H9 (cell line): ENCODE results near the gene ARMC2. TPM values are rescaled to one million over a fixed set of nuclear protein-coding genes. Genes with fewer than 3 reads are reported as not detected.

Experiments used
- DNase-seq: peaks from one replicate; pipeline ENCODE4 v3.0.0-alpha.2; 2017
- H2AFZ ChIP-seq: one replicate; pipeline ENCODE4 v1.6.1; 2013; ENCODE audit warnings: mild to moderate bottlenecking, low read length, control low read depth, moderate library complexity
- H2AK5ac ChIP-seq: 2 replicates; pipeline ENCODE4 v1.6.1; 2013; ENCODE audit warnings: low read length, control low read depth, mixed read lengths; ENCODE audit not compliant: insufficient read length
- H2BK120ac ChIP-seq: one replicate; pipeline ENCODE4 v1.6.1; 2013; ENCODE audit warnings: low read depth, mild to moderate bottlenecking, low read length, control low read depth, inconsistent platforms; ENCODE audit not compliant: poor library complexity, severe bottlenecking
- H2BK12ac ChIP-seq: 2 replicates; pipeline ENCODE4 v1.6.1; 2013; ENCODE audit warnings: low read length, control low read depth, mixed read lengths, low read depth; ENCODE audit not compliant: insufficient read length
- H2BK15ac ChIP-seq: 2 replicates; pipeline ENCODE4 v1.6.1; 2013; ENCODE audit warnings: low read depth, low read length, control low read depth
- H2BK20ac ChIP-seq: one replicate; pipeline ENCODE4 v1.6.1; 2013; ENCODE audit warnings: low read depth, mild to moderate bottlenecking, low read length, control low read depth, inconsistent platforms; ENCODE audit not compliant: poor library complexity, severe bottlenecking
- H2BK5ac ChIP-seq: 2 replicates; pipeline ENCODE4 v1.6.1; 2013; ENCODE audit warnings: low read length, control low read depth, mixed read lengths; ENCODE audit not compliant: insufficient read length
- H3K14ac ChIP-seq: 2 replicates; pipeline ENCODE4 v1.6.1; 2013; ENCODE audit warnings: low read length, control low read depth; ENCODE audit not compliant: insufficient read depth
- H3K18ac ChIP-seq: 2 replicates; pipeline ENCODE4 v1.6.1; 2013; ENCODE audit warnings: low read depth, mild to moderate bottlenecking, mixed read lengths, low read length, control low read depth; ENCODE audit not compliant: insufficient read length
- H3K23ac ChIP-seq: 2 replicates; pipeline ENCODE4 v1.6.1; 2013; ENCODE audit warnings: low read length, control low read depth, mixed read lengths, low read depth; ENCODE audit not compliant: insufficient read length
- H3K23me2 ChIP-seq: 2 replicates; pipeline ENCODE4 v1.6.1; 2013; ENCODE audit warnings: low read depth, mild to moderate bottlenecking, mixed read lengths, low read length, control low read depth; ENCODE audit not compliant: insufficient read length, poor library complexity, severe bottlenecking
- H3K27ac ChIP-seq: 2 replicates; pipeline ENCODE4 v1.5.1; 2013; ENCODE audit warnings: low read length, control low read depth, mixed read lengths, low read depth; ENCODE audit not compliant: insufficient read length
- H3K27me3 ChIP-seq: 2 replicates; pipeline ENCODE4 v1.6.1; 2013; ENCODE audit warnings: low read length, control low read depth, inconsistent platforms; ENCODE audit not compliant: insufficient read depth
- H3K4ac ChIP-seq: 2 replicates; pipeline ENCODE4 v1.6.1; 2013; ENCODE audit warnings: low read depth, mild to moderate bottlenecking, control low read depth, inconsistent platforms, low read length, moderate library complexity
- H3K4me1 ChIP-seq: 2 replicates; pipeline ENCODE4 v1.6.1; 2013; ENCODE audit warnings: low read length, control low read depth, inconsistent platforms; ENCODE audit not compliant: insufficient read depth
- H3K4me2 ChIP-seq: 2 replicates; pipeline ENCODE4 v1.6.1; 2013; ENCODE audit warnings: low read length, control low read depth, mixed read lengths; ENCODE audit not compliant: insufficient read length, insufficient read depth
- H3K56ac ChIP-seq: 2 replicates; pipeline ENCODE4 v1.6.1; 2013; ENCODE audit warnings: low read depth, mild to moderate bottlenecking, mixed read lengths, low read length, control low read depth; ENCODE audit not compliant: insufficient read length
- H3K79me1 ChIP-seq: 2 replicates; pipeline ENCODE4 v1.6.1; 2013; ENCODE audit warnings: low read depth, mild to moderate bottlenecking, moderate library complexity, low read length, control low read depth, inconsistent platforms; ENCODE audit not compliant: insufficient read depth, poor library complexity, severe bottlenecking
- H3K79me2 ChIP-seq: 2 replicates; pipeline ENCODE4 v1.6.1; 2013; ENCODE audit warnings: low read length, control low read depth, inconsistent platforms; ENCODE audit not compliant: insufficient read depth
- H3K9ac ChIP-seq: 2 replicates; pipeline ENCODE4 v1.6.1; 2013; ENCODE audit warnings: low read length, control low read depth, mixed read lengths; ENCODE audit not compliant: insufficient read length; ENCODE audit errors: extremely low read depth
- H3K9me3 ChIP-seq: one replicate; pipeline ENCODE4 v1.6.1; 2013; ENCODE audit warnings: low read depth, low read length, inconsistent platforms; ENCODE audit not compliant: control insufficient read depth
- H3T11ph ChIP-seq: one replicate; pipeline ENCODE4 v1.6.1; 2013; ENCODE audit warnings: mild to moderate bottlenecking, low read length, control low read depth, inconsistent platforms
- H4K20me1 ChIP-seq: one replicate; pipeline ENCODE4 v1.6.1; 2013; ENCODE audit not compliant: control insufficient read depth, insufficient read length, insufficient read depth
- H4K5ac ChIP-seq: 2 replicates; pipeline ENCODE4 v1.6.1; 2013; ENCODE audit warnings: low read depth, mild to moderate bottlenecking, mixed read lengths, low read length, control low read depth; ENCODE audit not compliant: insufficient read length
- H4K8ac ChIP-seq: replicated peaks from 2 replicates; pipeline ENCODE4 v1.6.1; 2013; ENCODE audit warnings: low read length, control low read depth, mixed read lengths, low read depth; ENCODE audit not compliant: insufficient read length
- H4K91ac ChIP-seq: 2 replicates; pipeline ENCODE4 v1.6.1; 2013; ENCODE audit warnings: low read depth, mild to moderate bottlenecking, moderate library complexity, mixed read lengths, low read length, control low read depth; ENCODE audit not compliant: insufficient read length
- H3K27ac Mint-ChIP-seq, 3 experiments: 2 replicates in 2 of 3; 3 replicates in 1 of 3; pipeline ENCODE4 v1.8.0; 2020 to 2021; ENCODE audit warnings: mixed read lengths in 3 of 3, mild to moderate bottlenecking in 1 of 3, moderate library complexity in 1 of 3
- H3K27me3 Mint-ChIP-seq: 2 replicates; pipeline ENCODE4 v1.8.0; 2021; ENCODE audit warnings: low read depth, mild to moderate bottlenecking, moderate library complexity, mixed read lengths
- H3K36me3 Mint-ChIP-seq, 3 experiments: 2 replicates in 2 of 3; 3 replicates in 1 of 3; pipeline ENCODE4 v1.8.0; 2020 to 2021; ENCODE audit warnings: low read depth in 3 of 3, mixed read lengths in 3 of 3; ENCODE audit not compliant: insufficient read depth in 1 of 3
- H3K4me1 Mint-ChIP-seq, 2 experiments: 2 replicates each; pipeline ENCODE4 v1.8.0; 2020; ENCODE audit warnings: mixed read lengths in 2 of 2
- H3K4me3 Mint-ChIP-seq, 2 experiments: 2 replicates in 1 of 2; 3 replicates in 1 of 2; pipeline ENCODE4 v1.8.0; 2020 to 2021; ENCODE audit warnings: mild to moderate bottlenecking in 2 of 2, mixed read lengths in 2 of 2, moderate library complexity in 1 of 2
- H3K9me3 Mint-ChIP-seq, 2 experiments: 2 replicates in 1 of 2; 3 replicates in 1 of 2; pipeline ENCODE4 v1.8.0; 2020; ENCODE audit warnings: mild to moderate bottlenecking in 2 of 2, mixed read lengths in 2 of 2, moderate library complexity in 1 of 2
- WGBS: extraction: QIAGEN DNeasy Blood & Tissue Kit; methylation state at CpG from one replicate; pipeline ENCODE4 v1.1.7; 2013; ENCODE audit warnings: missing lambda C conversion rate, low lambda C conversion rate, mixed read lengths; ENCODE audit not compliant: insufficient read length; ENCODE audit errors: extremely low coverage; 5-methylcytosine and 5-hydroxymethylcytosine counted together
- total RNA-seq: library from RNA; stranded (reverse); gene quantifications from 2 replicates; pipeline ENCODE4 v1.2.1, GENCODE V29; 2021
- TF ChIP-seq, protein P1 (sequence below): fragments of 200-600 bp; sonication (generic); conservative IDR thresholded peaks from 3 replicates; pipeline ENCODE4 v1.8.0; 2021; ENCODE audit warnings: antibody characterized with exemption, mild to moderate bottlenecking

The ARMC2 gene
- total RNA-seq, 1 experiment from 2014 or later, result 2.8 TPM

DNA sequence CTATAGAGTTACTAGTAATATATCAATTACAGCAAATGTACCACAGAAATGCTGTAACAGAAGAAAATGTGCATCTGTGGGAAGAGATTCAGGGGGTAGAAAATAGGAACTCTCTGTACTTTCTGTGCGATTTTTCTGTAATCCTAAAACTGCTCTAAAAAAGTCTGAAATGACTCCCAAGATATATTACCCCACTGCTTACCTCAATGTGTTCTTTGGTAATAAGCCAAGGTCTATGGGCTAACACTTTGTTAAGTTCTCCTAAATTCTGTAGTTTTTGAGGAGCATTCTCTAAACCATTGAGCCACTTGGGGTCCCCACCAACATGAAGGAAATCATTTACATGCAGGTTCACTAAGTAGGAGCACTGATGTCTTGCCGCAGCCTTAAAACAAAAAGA lies 152.1 kb downstream of the ARMC2 start:
- Histone ChIP-seq H3K23me2 (no peaks in the 10 kb centered on the region), H4K20me1 (no peaks in the 10 kb centered on the region), H2BK15ac (no peak overlapping the region), H3K18ac (no peak overlapping the region), H3K4me1 (no peaks in the 10 kb centered on the region), H2AFZ (no peak overlapping the region), H3K79me2 (no peaks in the 10 kb centered on the region; the same call in 1 of the 2 replicates), H4K5ac (no peak overlapping the region), H2BK5ac (no peak overlapping the region), H3K14ac (no peak overlapping the region), H3K9me3 (no peaks in the 10 kb centered on the region), H3K23ac (no peak overlapping the region), H3K79me1 (no peaks in the 10 kb centered on the region), H2AK5ac (no peak overlapping the region), H3T11ph (no peak overlapping the region), H3K4ac (no peak overlapping the region), H3K9ac (no peak overlapping the region), H4K91ac (no peak overlapping the region), H2BK20ac (no peak overlapping the region), H3K27ac (no peak overlapping the region), H3K56ac (no peak overlapping the region), H3K27me3 (no peaks in the 10 kb centered on the region), H3K4me2 (no peak overlapping the region), H2BK12ac (no peak overlapping the region), H4K8ac (no peak overlapping the region), H2BK120ac (no peak overlapping the region)
- Mint-ChIP-seq H3K27ac (no peak overlapping the region), H3K4me1 (no peaks in the 10 kb centered on the region), H3K27me3 (no peaks in the 10 kb centered on the region), H3K36me3 (peaks cover 0 to 28% (median 14%) of the 10 kb centered on the region in 3 experiments; a peak in 3 of 7 replicates), H3K4me3 (no peak overlapping the region), H3K9me3 (no peaks in the 10 kb centered on the region)
- TF ChIP-seq, protein P1, sequence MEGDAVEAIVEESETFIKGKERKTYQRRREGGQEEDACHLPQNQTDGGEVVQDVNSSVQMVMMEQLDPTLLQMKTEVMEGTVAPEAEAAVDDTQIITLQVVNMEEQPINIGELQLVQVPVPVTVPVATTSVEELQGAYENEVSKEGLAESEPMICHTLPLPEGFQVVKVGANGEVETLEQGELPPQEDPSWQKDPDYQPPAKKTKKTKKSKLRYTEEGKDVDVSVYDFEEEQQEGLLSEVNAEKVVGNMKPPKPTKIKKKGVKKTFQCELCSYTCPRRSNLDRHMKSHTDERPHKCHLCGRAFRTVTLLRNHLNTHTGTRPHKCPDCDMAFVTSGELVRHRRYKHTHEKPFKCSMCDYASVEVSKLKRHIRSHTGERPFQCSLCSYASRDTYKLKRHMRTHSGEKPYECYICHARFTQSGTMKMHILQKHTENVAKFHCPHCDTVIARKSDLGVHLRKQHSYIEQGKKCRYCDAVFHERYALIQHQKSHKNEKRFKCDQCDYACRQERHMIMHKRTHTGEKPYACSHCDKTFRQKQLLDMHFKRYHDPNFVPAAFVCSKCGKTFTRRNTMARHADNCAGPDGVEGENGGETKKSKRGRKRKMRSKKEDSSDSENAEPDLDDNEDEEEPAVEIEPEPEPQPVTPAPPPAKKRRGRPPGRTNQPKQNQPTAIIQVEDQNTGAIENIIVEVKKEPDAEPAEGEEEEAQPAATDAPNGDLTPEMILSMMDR, result no peak
- WGBS, result no CpG with 5 or more reads among the region's 2 CpGs
- DNase-seq, result no peak
